ENCODE measurements around the gene SLF2. TPM values are rescaled to one million over a fixed set of nuclear protein-coding genes. Genes with fewer than 3 reads are reported as not detected.

SLF2 gene
- total RNA-seq, 1 experiment from 2014 or later = 23.1 TPM

DNA sequence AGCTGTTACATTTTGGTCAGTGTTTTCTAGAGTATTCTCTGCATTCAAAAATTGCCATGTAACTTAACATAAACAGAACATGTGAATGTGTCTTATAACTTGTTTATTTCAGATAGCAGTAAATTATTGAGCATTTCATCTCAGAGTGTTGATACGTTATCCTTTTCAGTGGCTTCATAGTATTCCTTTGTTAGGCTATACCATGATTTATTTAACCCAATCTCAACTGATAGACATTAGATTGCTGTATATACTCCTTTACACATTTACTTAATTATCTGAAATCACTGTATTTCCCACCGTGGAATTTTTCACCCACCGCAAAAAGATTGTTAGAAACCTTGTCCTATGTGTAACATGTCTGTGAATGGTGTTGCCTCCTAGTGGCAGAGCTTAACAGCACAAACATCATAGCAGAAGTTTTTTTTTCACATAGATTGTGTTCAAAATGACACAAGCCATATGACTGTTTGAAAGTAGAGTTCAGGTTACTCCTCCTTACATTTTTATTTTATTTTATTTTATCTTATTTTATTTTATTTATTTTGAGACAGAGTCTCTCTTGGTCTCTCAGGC lies 21.4 kb downstream of the SLF2 start:
- no peaks in the 10 kb centered on the region for H3K23me2 ChIP-seq (ENCODE audit: insufficient read length, low read depth, low read length, poor library complexity, severe bottlenecking)
- no peak overlapping the region for H4K8ac ChIP-seq (replicated peaks; ENCODE audit: insufficient read length, low read depth, low read length)
- H4K91ac ChIP-seq (ENCODE audit: insufficient read length, low read depth, low read length) = no peak overlapping the region
- H3K4me2 ChIP-seq (ENCODE audit: insufficient read depth, insufficient read length, low read length) = no peak overlapping the region
- no peak overlapping the region for H3K27ac ChIP-seq (ENCODE audit: insufficient read length, low read depth, low read length)
- H3K4me3 Mint-ChIP-seq = no peak overlapping the region
- H3K14ac ChIP-seq (ENCODE audit: insufficient read depth, low read length) = no peak overlapping the region
- no peak overlapping the region for H2BK15ac ChIP-seq (ENCODE audit: low read depth, low read length)
- no peak overlapping the region for H3K18ac ChIP-seq (ENCODE audit: insufficient read length, low read depth, low read length)
- H4K20me1 ChIP-seq (ENCODE audit: control insufficient read depth, insufficient read depth, insufficient read length) = no peaks in the 10 kb centered on the region
- H2BK12ac ChIP-seq (ENCODE audit: insufficient read length, low read depth, low read length) = no peak overlapping the region
- H2BK5ac ChIP-seq (ENCODE audit: insufficient read length, low read length) = no peak overlapping the region
- H3K23ac ChIP-seq (ENCODE audit: insufficient read length, low read depth, low read length) = no peak overlapping the region
- H3K4me1 ChIP-seq (ENCODE audit: insufficient read depth, low read length) = no peaks in the 10 kb centered on the region
- H3K4me1 Mint-ChIP-seq = no peaks in the 10 kb centered on the region
- WGBS (ENCODE audit: extremely low coverage, insufficient read length, low lambda C conversion rate) = no CpG with 5 or more reads among the region's 3 CpGs
- TF ChIP-seq, protein P1, sequence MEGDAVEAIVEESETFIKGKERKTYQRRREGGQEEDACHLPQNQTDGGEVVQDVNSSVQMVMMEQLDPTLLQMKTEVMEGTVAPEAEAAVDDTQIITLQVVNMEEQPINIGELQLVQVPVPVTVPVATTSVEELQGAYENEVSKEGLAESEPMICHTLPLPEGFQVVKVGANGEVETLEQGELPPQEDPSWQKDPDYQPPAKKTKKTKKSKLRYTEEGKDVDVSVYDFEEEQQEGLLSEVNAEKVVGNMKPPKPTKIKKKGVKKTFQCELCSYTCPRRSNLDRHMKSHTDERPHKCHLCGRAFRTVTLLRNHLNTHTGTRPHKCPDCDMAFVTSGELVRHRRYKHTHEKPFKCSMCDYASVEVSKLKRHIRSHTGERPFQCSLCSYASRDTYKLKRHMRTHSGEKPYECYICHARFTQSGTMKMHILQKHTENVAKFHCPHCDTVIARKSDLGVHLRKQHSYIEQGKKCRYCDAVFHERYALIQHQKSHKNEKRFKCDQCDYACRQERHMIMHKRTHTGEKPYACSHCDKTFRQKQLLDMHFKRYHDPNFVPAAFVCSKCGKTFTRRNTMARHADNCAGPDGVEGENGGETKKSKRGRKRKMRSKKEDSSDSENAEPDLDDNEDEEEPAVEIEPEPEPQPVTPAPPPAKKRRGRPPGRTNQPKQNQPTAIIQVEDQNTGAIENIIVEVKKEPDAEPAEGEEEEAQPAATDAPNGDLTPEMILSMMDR (conservative IDR thresholded peaks at IDR 0.05) = peak; percentile 72
- H2AK5ac ChIP-seq (ENCODE audit: insufficient read length, low read length) = no peak overlapping the region
- H2AFZ ChIP-seq (ENCODE audit: low read length) = no peak overlapping the region
- H3K27ac Mint-ChIP-seq = no peak overlapping the region
- no peak overlapping the region for H3K9ac ChIP-seq (ENCODE audit: extremely low read depth, insufficient read length, low read length)
- DNase-seq = no peak
- no peaks in the 10 kb centered on the region for H3K79me1 ChIP-seq (ENCODE audit: insufficient read depth, low read depth, low read length, poor library complexity, severe bottlenecking)
- no peak overlapping the region for H4K5ac ChIP-seq (ENCODE audit: insufficient read length, low read depth, low read length)
- H3K27me3 ChIP-seq (ENCODE audit: insufficient read depth, low read length) = no peaks in the 10 kb centered on the region
- no peak overlapping the region for H3K4ac ChIP-seq (ENCODE audit: low read depth, low read length)
- no peaks in the 10 kb centered on the region for H3K79me2 ChIP-seq (ENCODE audit: insufficient read depth, low read length)
- H2BK20ac ChIP-seq (ENCODE audit: low read depth, low read length, poor library complexity, severe bottlenecking) = no peak overlapping the region
- no peaks in the 10 kb centered on the region for H3K27me3 Mint-ChIP-seq (ENCODE audit: low read depth)
- H3K36me3 Mint-ChIP-seq (ENCODE audit: insufficient read depth in 1 of 3, low read depth in 3 of 3) = peaks cover 12 to 49% (median 37%) of the 10 kb centered on the region in 3 experiments; a peak in 6 of 7 replicates
- no peaks in the 10 kb centered on the region for H3K9me3 ChIP-seq (ENCODE audit: control insufficient read depth, low read depth, low read length)
- no peak overlapping the region for H3T11ph ChIP-seq (ENCODE audit: low read length)
- H3K56ac ChIP-seq (ENCODE audit: insufficient read length, low read depth, low read length) = no peak overlapping the region
- H2BK120ac ChIP-seq (ENCODE audit: low read depth, low read length, poor library complexity, severe bottlenecking) = no peak overlapping the region
- H3K9me3 Mint-ChIP-seq = no peaks in the 10 kb centered on the region

Measured in H9 (cell line).